NCI-H460 (cell line): ENCODE measurements around the gene LAX1. TPM values are rescaled to one million over a fixed set of nuclear protein-coding genes. Genes with fewer than 3 reads are reported as not detected.
"Not testable (repeated sequence)": the region's sequence is repeated elsewhere in the genome, so short reads cannot be mapped to it uniquely, and the experiment has no call there.

Source experiments
- DNase-seq: peaks from one replicate; pipeline ENCODE4 v3.0.0-alpha.2; 2016; ENCODE audit warnings: low read depth; ENCODE audit errors: extremely low read depth
- polyA plus RNA-seq: library from polyadenylated mRNA; depleted of rRNA; stranded (reverse); fragments of >200 nt; gene quantifications from 2 replicates; pipeline ENCODE4 v1.2.3, GENCODE V29; 2014; cell fraction: nucleus; rRNA removed
- total RNA-seq: library from RNA; depleted of rRNA; stranded (reverse); fragments of >200 nt; shearing (Covaris generic); gene quantifications from 2 replicates; pipeline ENCODE4 v1.2.3, GENCODE V29; 2014; rRNA removed

Gene LAX1
- total RNA-seq: not detected in 2 replicates
- not detected in 2 replicates for polyA plus RNA-seq

- no peak for DNase-seq
These were observed at the start of gene LAX1 for GRCh38 chr1:203765029-203765837. Gene LAX1 (plus strand): TSS chr1:203765183. CDS start chr1:203765566, 383 bp downstream.

- no peak for DNase-seq
These were observed 47.9 kb upstream of the LAX1 start for GRCh38 chr1:203717120-203717519.

- DNase-seq: no peak
These were observed 44.7 kb upstream of the LAX1 start for GRCh38 chr1:203720242-203720641.

GRCh38 chr1:203722909-203723308 is 42.1 kb upstream of the LAX1 start:
- DNase-seq: no peak

GRCh38 chr1:203726417-203726867 is 38.5 kb upstream of the LAX1 start:
- no peak for DNase-seq

GRCh38 chr1:203733009-203733863 is 31.7 kb upstream of the LAX1 start:
- no peak for DNase-seq

- DNase-seq: no peak
These were observed 22.5 kb upstream of the LAX1 start for GRCh38 chr1:203742436-203742835.

- DNase-seq: no peak
These were observed 21.9 kb upstream of the LAX1 start for GRCh38 chr1:203743091-203743571.

- no peak for DNase-seq
These were observed 20.7 kb upstream of the LAX1 start for GRCh38 chr1:203744075-203744972.

- no peak for DNase-seq
These were observed 18.7 kb upstream of the LAX1 start for GRCh38 chr1:203746281-203746680.

GRCh38 chr1:203751051-203751450 is 13.9 kb upstream of the LAX1 start:
- DNase-seq: no peak

GRCh38 chr1:203751618-203752361 is 13.2 kb upstream of the LAX1 start:
- DNase-seq: not testable (repeated sequence)

GRCh38 chr1:203754455-203754864 is 10.5 kb upstream of the LAX1 start:
- DNase-seq: no peak

- DNase-seq: no peak
These were observed 8.9 kb upstream of the LAX1 start for GRCh38 chr1:203756036-203756435.

- DNase-seq: not testable (repeated sequence)
These were observed 6.2 kb upstream of the LAX1 start for GRCh38 chr1:203758749-203759148.

- no peak for DNase-seq
These were observed 4.5 kb upstream of the LAX1 start for GRCh38 chr1:203760506-203760905.

GRCh38 chr1:203761958-203762357 is 3.0 kb upstream of the LAX1 start:
- DNase-seq: not testable (repeated sequence)

- DNase-seq: no peak
These were observed 1.5 kb upstream of the LAX1 start for GRCh38 chr1:203763505-203763904.
